ENCODE data around the gene PRSS50. TPM values are rescaled to one million over a fixed set of nuclear protein-coding genes. Genes with fewer than 3 reads are reported as not detected.

PRSS50 gene
- total RNA-seq, 4 donors from 2014 or later, result not detected

DNA sequence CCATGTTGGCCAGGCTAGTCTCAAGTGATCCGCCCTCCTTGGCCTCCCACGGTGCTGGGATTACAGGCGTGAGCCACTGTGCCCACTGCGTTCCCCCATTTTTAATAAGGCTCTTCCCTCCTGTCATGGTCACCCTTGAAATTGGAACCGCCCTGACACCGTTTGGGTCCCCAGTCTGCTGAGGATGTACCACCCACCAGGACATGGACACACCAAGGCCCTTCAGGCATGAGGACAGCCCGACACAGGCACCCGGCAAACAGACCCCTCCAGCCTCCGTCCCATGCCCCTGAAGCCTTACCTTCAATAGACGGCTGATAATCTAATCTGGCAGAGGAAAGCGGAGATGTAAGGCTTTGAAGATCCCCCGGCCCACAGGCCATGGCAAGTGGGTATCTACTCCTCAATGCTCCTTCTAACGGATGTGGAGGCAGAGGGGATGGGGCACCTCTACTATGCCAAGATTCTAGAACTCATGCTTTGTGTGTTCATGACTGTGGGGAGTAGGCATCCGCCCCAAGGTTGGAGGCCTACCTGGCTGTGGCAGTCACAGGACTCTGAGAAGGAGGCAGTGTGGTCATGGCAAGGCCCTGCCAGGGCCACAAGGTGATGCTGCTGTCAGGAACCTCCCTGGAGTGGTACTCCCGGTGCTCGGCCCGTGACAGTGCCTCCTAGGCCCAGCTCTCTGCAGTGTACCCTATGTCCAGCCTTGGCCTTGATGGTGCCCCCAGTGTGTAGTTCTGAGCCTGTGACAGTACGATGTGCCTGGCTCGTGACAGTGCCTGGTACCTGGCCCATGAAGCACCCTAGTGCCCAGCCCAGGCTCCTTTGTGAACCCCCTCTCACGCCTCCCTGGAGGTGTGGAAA is 18.6 kb upstream of the PRSS50 start:
- no peak for ATAC-seq
- H3K27me3 ChIP-seq, result no peaks in the 10 kb centered on the region
- no peaks in the 10 kb centered on the region for H3K36me3 ChIP-seq
- no peak for DNase-seq
- no peak overlapping the region for H3K4me3 ChIP-seq
- intact Hi-C loops (cut with DNase I; ENCODE audit: low total_unique reads) (no loop called here), in situ Hi-C loops (cut with MboI; ENCODE audit: low sequenced_read_pairs in 4 of 4) (no loop called here)
- TF ChIP-seq CTCF (IDR thresholded peaks at IDR 0.05 in 4 of 5, conservative IDR thresholded peaks at IDR 0.05 in 1 of 5) (no peak), POLR2A (IDR thresholded peaks at IDR 0.05) (no peak)
- no peak overlapping the region for H3K27ac ChIP-seq
- H3K9me3 ChIP-seq, result no peaks in the 10 kb centered on the region
- no peaks in the 10 kb centered on the region for H3K4me1 ChIP-seq

- Histone ChIP-seq H3K27ac (no peak overlapping the region), H3K9me3 (no peaks in the 10 kb centered on the region), H3K4me1 (no peaks in the 10 kb centered on the region), H3K4me3 (no peak overlapping the region), H3K36me3 (no peaks in the 10 kb centered on the region), H3K27me3 (no peaks in the 10 kb centered on the region)
- no peak for TF ChIP-seq CTCF (IDR thresholded peaks at IDR 0.05 in 4 of 5, conservative IDR thresholded peaks at IDR 0.05 in 1 of 5)
- TF ChIP-seq POLR2A (IDR thresholded peaks at IDR 0.05), result no peak
- ATAC-seq (no peak), DNase-seq (no peak)
- intact Hi-C loops (cut with DNase I; ENCODE audit: low total_unique reads), result no loop called here
- in situ Hi-C loops (cut with MboI; ENCODE audit: low sequenced_read_pairs in 4 of 4), result no loop called here
These were observed 17.1 kb upstream of the PRSS50 start for GRCh38 chr3:46734773-46735172.

GRCh38 chr3:46733026-46733800 is 15.5 kb upstream of the PRSS50 start:
- Histone ChIP-seq H3K4me3 (no peak overlapping the region), H3K27me3 (no peaks in the 10 kb centered on the region), H3K27ac (no peak overlapping the region), H3K36me3 (no peaks in the 10 kb centered on the region), H3K9me3 (no peaks in the 10 kb centered on the region), H3K4me1 (no peaks in the 10 kb centered on the region)
- in situ Hi-C loops (cut with MboI; ENCODE audit: low sequenced_read_pairs in 4 of 4) (no loop called here), intact Hi-C loops (cut with DNase I; ENCODE audit: low total_unique reads) (no loop called here)
- TF ChIP-seq POLR2A (IDR thresholded peaks at IDR 0.05) (no peak), CTCF (IDR thresholded peaks at IDR 0.05 in 4 of 5, conservative IDR thresholded peaks at IDR 0.05 in 1 of 5) (no peak)
- ATAC-seq, result no peak
- DNase-seq, result no peak

GRCh38 chr3:46731795-46732194 is 14.1 kb upstream of the PRSS50 start:
- no peaks in the 10 kb centered on the region for H3K4me1 ChIP-seq
- H3K27ac ChIP-seq, result no peak overlapping the region
- ATAC-seq (no peak), DNase-seq (no peak)
- no peaks in the 10 kb centered on the region for H3K36me3 ChIP-seq
- intact Hi-C loops (cut with DNase I; ENCODE audit: low total_unique reads), result no loop called here
- no peak overlapping the region for H3K4me3 ChIP-seq
- no peaks in the 10 kb centered on the region for H3K9me3 ChIP-seq
- H3K27me3 ChIP-seq, result no peaks in the 10 kb centered on the region
- in situ Hi-C loops (cut with MboI; ENCODE audit: low sequenced_read_pairs in 4 of 4), result no loop called here
- TF ChIP-seq CTCF (IDR thresholded peaks at IDR 0.05 in 4 of 5, conservative IDR thresholded peaks at IDR 0.05 in 1 of 5) (no peak), POLR2A (IDR thresholded peaks at IDR 0.05) (no peak)

Data from gastrocnemius medialis (tissue), 4 donors.